ENCODE measurements around the gene PARL. TPM values are rescaled to one million over a fixed set of nuclear protein-coding genes. Genes with fewer than 3 reads are reported as not detected.

Gene PARL
- total RNA-seq (2022; extraction: Qiagen RNA extraction) = 61.7 to 71.7 TPM (median 64.6 TPM) in 5 replicates

DNA sequence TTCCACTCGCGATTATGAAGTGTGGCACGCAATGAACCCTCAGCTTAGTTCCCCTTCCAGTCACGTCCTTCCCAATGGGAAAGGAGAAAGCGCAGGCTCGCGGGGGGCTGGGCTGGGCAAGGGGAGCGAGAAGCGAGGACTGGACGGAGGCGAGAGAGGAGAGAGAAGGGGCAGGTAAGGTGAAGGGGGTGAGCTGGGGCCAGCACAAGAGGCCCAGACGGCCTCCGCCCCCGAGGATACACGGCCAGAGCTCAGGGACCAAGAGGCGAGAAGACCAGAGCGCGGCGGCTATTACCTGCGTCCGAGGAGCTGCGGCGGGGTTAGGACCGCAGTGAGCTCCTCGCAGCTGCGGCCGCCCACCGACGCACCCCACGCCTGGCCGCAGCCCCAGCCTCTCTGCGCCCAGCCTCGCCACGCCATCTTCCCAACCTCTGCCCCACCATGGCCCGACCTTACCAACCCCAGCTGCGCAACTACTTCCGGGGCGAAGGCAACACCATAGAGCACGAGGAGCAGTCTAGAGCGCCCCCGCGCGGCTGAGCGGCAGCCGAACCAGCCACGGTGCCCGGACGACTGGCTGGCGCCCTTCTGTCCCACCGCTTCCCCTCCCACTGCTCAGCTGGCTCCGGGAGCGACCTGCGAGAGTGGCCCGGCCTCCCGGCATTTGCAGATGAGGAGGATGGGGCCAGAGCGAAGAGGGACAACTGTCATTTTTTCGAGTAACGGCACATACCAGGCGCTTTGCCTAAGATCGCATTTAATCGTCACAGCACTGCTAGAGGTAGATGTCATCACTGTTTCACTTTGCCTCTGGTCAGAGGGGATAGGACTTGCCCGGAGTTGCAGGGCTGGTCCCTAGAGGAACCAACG lies at the start of gene PARL:
Gene PARL (minus strand): TSS at position 454 of the 870 bp plus-strand sequence. CDS start 34 bp downstream, at position 420.

DNA sequence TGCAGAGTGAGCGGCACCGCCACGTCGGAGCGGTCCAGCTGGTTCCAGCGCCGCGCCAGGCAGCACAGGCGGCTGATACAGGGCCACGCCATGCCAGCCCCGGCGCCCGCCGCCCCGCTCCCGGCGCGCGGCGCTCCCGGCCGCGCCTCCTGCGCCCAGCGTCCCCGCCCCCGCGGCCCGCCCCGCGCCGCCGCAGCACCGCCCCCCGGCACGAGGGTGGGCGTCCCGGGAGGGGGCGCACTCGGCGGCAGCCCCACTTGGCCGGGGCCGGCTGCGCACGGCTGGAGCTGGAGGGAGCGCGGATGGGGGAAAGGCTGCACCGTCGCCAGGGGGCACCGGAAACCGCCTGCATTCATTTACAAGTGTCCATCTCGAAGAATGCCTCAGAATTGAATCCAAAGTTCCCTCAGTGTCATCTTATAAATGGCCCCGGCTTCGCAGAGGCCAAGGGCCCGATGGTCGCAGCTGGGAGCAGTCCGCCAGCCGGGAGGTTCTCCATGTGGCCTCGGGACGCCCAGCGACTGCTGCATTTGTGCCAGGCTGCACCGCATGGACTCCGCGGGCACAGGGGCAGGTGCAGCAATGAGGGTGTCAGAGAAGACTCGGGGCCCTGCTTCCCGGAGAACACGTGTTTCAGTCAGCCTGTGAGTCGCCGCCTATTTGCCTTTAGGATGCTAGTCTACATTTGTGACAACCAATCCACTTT lies 59.1 kb downstream of the PARL start, which contains the start of gene MAP6D1:
Gene MAP6D1 (minus strand): TSS at position 122 of the 706 bp plus-strand sequence. CDS start 30 bp downstream, at position 92.

Other genes with a start within 250 kb of the PARL start
- gene KLHL24, start 249.3 kb downstream of the PARL start, total RNA-seq (2022; extraction: Qiagen RNA extraction) = 5.6 to 8.1 TPM (median 7.9 TPM) in 5 replicates
- 10.0 to 13.4 TPM (median 12.6 TPM) in 5 replicates for gene YEATS2, start 187.1 kb downstream of the PARL start, total RNA-seq (2022; extraction: Qiagen RNA extraction)
- 3.6 to 7.8 TPM (median 7.2 TPM) in 5 replicates for gene MAP6D1, start 59.3 kb downstream of the PARL start, total RNA-seq (2022; extraction: Qiagen RNA extraction)
- 12.4 to 17.3 TPM (median 15.4 TPM) in 5 replicates for gene ABCC5, start 133.0 kb upstream of the PARL start, total RNA-seq (2022; extraction: Qiagen RNA extraction)
- not detected in 5 replicates for gene HTR3D, start 146.9 kb upstream of the PARL start, total RNA-seq (2022; extraction: Qiagen RNA extraction)
- not detected in 5 replicates for gene HTR3C, start 168.2 kb upstream of the PARL start, total RNA-seq (2022; extraction: Qiagen RNA extraction)
- not detected in 5 replicates for gene HTR3E, start 212.2 kb upstream of the PARL start, total RNA-seq (2022; extraction: Qiagen RNA extraction)